Stimulated activated CD8-positive, alpha-beta memory T cell treated with anti-CD3 and anti-CD28 coated beads, Interleukin-4, amount 100 ng/mL, for 1 hour (primary cell): Measurements from ENCODE around the gene MAN1B1.
"Not testable (repeated sequence)": the region's sequence is repeated elsewhere in the genome, so short reads cannot be mapped to it uniquely, and the experiment has no call there.

Experiments used
- DNase-seq, 2 donors: peaks; one replicate each; pipeline ENCODE4 v3.0.0-alpha.2; 2020; ENCODE audit warnings: low read depth in 2 of 2, low spot score in 1 of 2

The MAN1B1 gene

GRCh38 chr9:137052998-137053943, 33.5 kb upstream of the MAN1B1 start:
- no peak for DNase-seq

- no peak for DNase-seq
Measured at GRCh38 chr9:137053944-137054931, 32.5 kb upstream of the MAN1B1 start, which contains the start of gene ENTPD2. Gene ENTPD2 (minus strand): TSS chr9:137054061. CDS start chr9:137053997, 64 bp downstream.

GRCh38 chr9:137054932-137055384, 31.8 kb upstream of the MAN1B1 start:
- no peak for DNase-seq

- no peak for DNase-seq
Measured at GRCh38 chr9:137055385-137056364, 31.1 kb upstream of the MAN1B1 start.

GRCh38 chr9:137056739-137057415, 29.9 kb upstream of the MAN1B1 start:
- DNase-seq = no peak

- DNase-seq = no peak
Measured at GRCh38 chr9:137057545-137057944, 29.2 kb upstream of the MAN1B1 start.

GRCh38 chr9:137058521-137059234, 28.1 kb upstream of the MAN1B1 start:
- DNase-seq = no peak

- no peak for DNase-seq
Measured at GRCh38 chr9:137062384-137062783, 24.4 kb upstream of the MAN1B1 start.

GRCh38 chr9:137062798-137063197, 24.0 kb upstream of the MAN1B1 start:
- not testable (repeated sequence) for DNase-seq

GRCh38 chr9:137063311-137064026, 23.3 kb upstream of the MAN1B1 start:
- no peak for DNase-seq

- DNase-seq = peak in 1 of 2 donors; percentile 42
Measured at GRCh38 chr9:137064027-137064879, 22.5 kb upstream of the MAN1B1 start.

- DNase-seq = no peak
Measured at GRCh38 chr9:137064880-137065164, 22.0 kb upstream of the MAN1B1 start.

GRCh38 chr9:137065336-137065967, 21.3 kb upstream of the MAN1B1 start:
- DNase-seq = no peak

- no peak for DNase-seq
Measured at GRCh38 chr9:137066096-137066861, 20.5 kb upstream of the MAN1B1 start.

GRCh38 chr9:137067860-137068538, 18.8 kb upstream of the MAN1B1 start:
- peak; percentile 52 to 66 for DNase-seq
